Measurements from ENCODE around the gene LEF1. TPM values are rescaled to one million over a fixed set of nuclear protein-coding genes. Genes with fewer than 3 reads are reported as not detected.
A peak's percentile ranks its signal among the peaks of the same experiment; 100 is the strongest.
"Not testable (repeated sequence)": the region's sequence is repeated elsewhere in the genome, so short reads cannot be mapped to it uniquely, and the experiment has no call there.

LEF1 gene
- total RNA-seq, 8 experiments from 2014 or later = 0.43 to 43.6 (median 1.5) TPM

- H3K4me3 ChIP-seq = no peak overlapping the region
- WGBS, 10 experiments = 28 to 100% (median 74%) methylated on average over 1 to 5 of the region's 5 CpGs; no CpG with 5 or more reads in 2 of the 10 experiments
- H3K4me1 ChIP-seq (replicated peaks in 1 of 2) = no peaks in the 10 kb centered on the region
- ATAC-seq (replicated peaks in 6 of 8) = peak in 3 of 8 experiments; percentile 33 to 49 (median 46)
- H3K27ac ChIP-seq = no peak overlapping the region
- in situ Hi-C loops (cut with MboI; ENCODE audit: low pct_unique_long_range_greater_than_20kb in 2 of 9, low sequenced_read_pairs in 9 of 9, unreplicated experiment in 9 of 9) = loop anchor here in 3 of 9 experiments (10.0 to 25.0 kb wide), 4 partner anchors 104 to 526 kb away; partner anchors contain the start of gene LEF1 (in 1 of the 3)
Observed at GRCh38 chr4:108060686-108061321, 107.9 kb downstream of the LEF1 start.

GRCh38 chr4:108060164-108060563, 108.6 kb downstream of the LEF1 start:
- Histone ChIP-seq H3K4me3 (no peak overlapping the region), H3K4me1 (replicated peaks in 1 of 2) (no peaks in the 10 kb centered on the region), H3K27ac (no peak overlapping the region)
- ATAC-seq (replicated peaks in 6 of 8) = peak in 6 of 8 experiments; percentile 30 to 86 (median 70)
- in situ Hi-C loops (cut with MboI; ENCODE audit: low pct_unique_long_range_greater_than_20kb in 2 of 9, low sequenced_read_pairs in 9 of 9, unreplicated experiment in 9 of 9) = loop anchor here in 3 of 9 experiments (10.0 to 25.0 kb wide), 4 partner anchors 105 to 527 kb away; partner anchors contain the start of gene LEF1 (in 1 of the 3)
- 0 to 100% (median 63%) methylated on average over 1 to 5 of the region's 5 CpGs; no CpG with 5 or more reads in 1 of the 10 experiments for WGBS, 10 experiments

- WGBS, 10 experiments = 14 to 100% (median 76%) methylated on average over 1 to 10 of the region's 11 CpGs; no CpG with 5 or more reads in 2 of the 10 experiments
- in situ Hi-C loops (cut with MboI; ENCODE audit: low pct_unique_long_range_greater_than_20kb in 2 of 9, low sequenced_read_pairs in 9 of 9, unreplicated experiment in 9 of 9) = loop anchor here in 3 of 9 experiments (25.0 kb wide), 3 partner anchors 428 to 528 kb away; no protein-coding TSS in a partner anchor
- Histone ChIP-seq H3K4me3 (no peak overlapping the region), H3K4me1 (replicated peaks in 1 of 2) (peaks cover 0 to 3% of the 10 kb centered on the region in 2 donors), H3K27ac (no peak overlapping the region)
- peak in 7 of 8 experiments; percentile 47 to 96 (median 80) for ATAC-seq (replicated peaks in 6 of 8)
Observed at GRCh38 chr4:108058685-108059440, 109.9 kb downstream of the LEF1 start.

- H3K27ac ChIP-seq = no peak overlapping the region
- no peak for ATAC-seq (replicated peaks in 6 of 8)
- H3K4me1 ChIP-seq (replicated peaks in 1 of 2) = peaks cover 0 to 3% of the 10 kb centered on the region in 2 donors
- 60 to 100% (median 79%) methylated on average over 1 to 5 of the region's 6 CpGs; no CpG with 5 or more reads in 2 of the 10 experiments for WGBS, 10 experiments
- in situ Hi-C loops (cut with MboI; ENCODE audit: low pct_unique_long_range_greater_than_20kb in 2 of 9, low sequenced_read_pairs in 9 of 9, unreplicated experiment in 9 of 9) = loop anchor here in 3 of 9 experiments (25.0 kb wide), 3 partner anchors 431 to 531 kb away; no protein-coding TSS in a partner anchor
- no peak overlapping the region for H3K4me3 ChIP-seq
Observed at GRCh38 chr4:108056418-108056817, 112.3 kb downstream of the LEF1 start.

DNA sequence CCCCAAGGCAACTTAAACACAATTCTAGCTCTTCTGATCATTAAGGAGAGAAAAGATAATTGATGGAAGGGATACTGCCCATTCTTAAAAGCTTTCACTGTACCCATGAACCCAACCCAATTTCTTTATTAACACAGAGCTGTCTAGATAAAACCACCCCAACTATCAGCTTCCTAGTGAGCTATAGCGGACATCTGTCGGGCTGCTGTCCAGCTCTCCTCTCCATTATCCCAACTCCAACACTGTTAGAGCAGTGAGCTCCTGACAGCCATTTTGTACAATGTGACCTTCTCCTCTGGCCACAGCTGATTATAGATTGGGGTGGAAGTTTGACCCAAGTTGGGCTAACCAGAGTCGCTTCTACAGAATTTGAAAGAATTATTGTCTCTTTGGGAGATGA, 112.9 kb downstream of the LEF1 start:
- ATAC-seq (replicated peaks in 6 of 8) = no peak
- H3K4me1 ChIP-seq (replicated peaks in 1 of 2) = peaks cover 0 to 3% of the 10 kb centered on the region in 2 donors
- WGBS, 10 experiments = 87 to 100% (median 93%) methylated on average over 1 to 3 of the region's 3 CpGs; no CpG with 5 or more reads in 5 of the 10 experiments
- no peak overlapping the region for H3K4me3 ChIP-seq
- no peak overlapping the region for H3K27ac ChIP-seq
- in situ Hi-C loops (cut with MboI; ENCODE audit: low pct_unique_long_range_greater_than_20kb in 2 of 9, low sequenced_read_pairs in 9 of 9, unreplicated experiment in 9 of 9) = loop anchor here in 3 of 9 experiments (25.0 kb wide), 3 partner anchors 432 to 532 kb away; no protein-coding TSS in a partner anchor

DNA sequence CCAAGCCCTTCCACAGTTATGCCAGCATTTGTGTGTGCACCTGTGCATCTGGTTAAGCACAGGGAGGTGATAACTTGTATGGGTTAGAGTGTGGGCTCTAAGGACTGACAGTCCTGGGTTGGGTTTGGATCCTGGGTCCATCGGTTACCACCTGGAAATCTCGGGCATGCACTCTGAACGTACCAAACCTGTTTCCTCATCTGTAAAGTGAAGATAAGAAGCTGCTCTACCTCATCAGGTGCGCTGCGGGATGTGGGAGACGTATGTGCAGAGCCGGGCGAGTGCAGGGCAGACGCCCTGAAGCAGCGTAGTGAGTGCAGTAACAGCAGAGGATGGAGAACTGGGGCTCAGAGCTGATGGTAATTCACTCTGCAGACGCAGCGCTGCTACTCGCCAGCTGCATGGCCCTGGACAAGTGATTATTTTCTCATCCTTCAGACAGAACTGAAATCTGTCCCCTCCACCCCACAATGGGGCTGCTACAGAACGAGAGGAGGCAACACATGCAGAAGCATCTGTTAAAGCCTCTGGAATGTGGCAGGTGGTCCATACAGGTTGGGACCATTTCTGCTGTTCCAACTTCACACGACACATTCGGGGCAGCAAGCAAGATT, 114.6 kb downstream of the LEF1 start:
- peak in 4 of 8 experiments; percentile 28 to 74 (median 56) for ATAC-seq (replicated peaks in 6 of 8)
- 48 to 95% (median 85%) methylated on average over 1 to 11 of the region's 16 CpGs for WGBS, 10 experiments
- H3K4me3 ChIP-seq = no peak overlapping the region
- H3K27ac ChIP-seq = no peak overlapping the region
- in situ Hi-C loops (cut with MboI; ENCODE audit: low pct_unique_long_range_greater_than_20kb in 2 of 9, low sequenced_read_pairs in 9 of 9, unreplicated experiment in 9 of 9) = loop anchor here in 3 of 9 experiments (25.0 kb wide), 3 partner anchors 433 to 533 kb away; no protein-coding TSS in a partner anchor
- H3K4me1 ChIP-seq (replicated peaks in 1 of 2) = peaks cover 0 to 3% of the 10 kb centered on the region in 2 donors

DNA sequence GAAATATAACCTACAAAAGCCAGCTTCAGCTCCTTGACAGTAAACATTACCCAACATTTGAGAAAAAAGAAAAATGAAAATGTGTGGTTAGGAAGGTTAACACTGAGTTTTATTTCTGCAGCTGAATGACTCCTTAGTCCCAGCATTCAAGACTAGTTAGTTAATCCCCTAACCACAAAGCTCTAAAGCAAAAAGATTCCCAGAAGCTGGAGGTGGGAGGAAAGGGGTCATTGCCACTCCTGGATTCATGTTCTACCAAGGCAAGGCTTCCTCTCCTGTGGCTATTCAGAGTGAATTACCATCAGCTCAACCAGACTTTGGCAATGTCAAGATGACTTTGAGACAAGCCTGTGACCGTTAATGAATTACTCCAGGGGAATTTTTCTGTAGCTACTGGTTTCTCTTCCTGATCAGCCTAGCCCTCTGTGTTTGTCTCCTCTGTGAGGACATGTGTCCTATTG, 115.5 kb downstream of the LEF1 start:
- peaks cover 0 to 3% of the 10 kb centered on the region in 2 donors for H3K4me1 ChIP-seq (replicated peaks in 1 of 2)
- in situ Hi-C loops (cut with MboI; ENCODE audit: low pct_unique_long_range_greater_than_20kb in 2 of 9, low sequenced_read_pairs in 9 of 9, unreplicated experiment in 9 of 9) = loop anchor here in 3 of 9 experiments (25.0 kb wide), 3 partner anchors 434 to 534 kb away; no protein-coding TSS in a partner anchor
- no peak for ATAC-seq (replicated peaks in 6 of 8)

GRCh38 chr4:108052558-108053120, 116.1 kb downstream of the LEF1 start:
- H3K4me1 ChIP-seq (replicated peaks in 1 of 2) = peaks cover 0 to 3% of the 10 kb centered on the region in 2 donors
- in situ Hi-C loops (cut with MboI; ENCODE audit: low pct_unique_long_range_greater_than_20kb in 2 of 9, low sequenced_read_pairs in 9 of 9, unreplicated experiment in 9 of 9) = loop anchor here in 3 of 9 experiments (25.0 kb wide), 3 partner anchors 435 to 535 kb away; no protein-coding TSS in a partner anchor
- no peak overlapping the region for H3K4me3 ChIP-seq
- ATAC-seq (replicated peaks in 6 of 8) = no peak
- 83 to 100% (median 100%) methylated on average over 1 to 2 of the region's 2 CpGs; no CpG with 5 or more reads in 3 of the 10 experiments for WGBS, 10 experiments
- H3K27ac ChIP-seq = no peak overlapping the region

More for the DNA sequence above, 115.5 kb downstream of the LEF1 start:
- Histone ChIP-seq H3K4me3 (no peak overlapping the region), H3K27ac (no peak overlapping the region)
- WGBS, 10 experiments = 17 to 100% (median 100%) methylated on average over 1 of the region's 1 CpG; no CpG with 5 or more reads in 3 of the 10 experiments

GRCh38 chr4:108051343-108051742, 117.4 kb downstream of the LEF1 start:
- H3K27ac ChIP-seq = no peak overlapping the region
- ATAC-seq (replicated peaks in 6 of 8) = no peak
- no peak overlapping the region for H3K4me3 ChIP-seq
- H3K4me1 ChIP-seq (replicated peaks in 1 of 2) = peaks cover 0 to 3% of the 10 kb centered on the region in 2 donors
- WGBS, 10 experiments = 17 to 90% (median 83%) methylated on average over 1 to 4 of the region's 10 CpGs; no CpG with 5 or more reads in 7 of the 10 experiments
- in situ Hi-C loops (cut with MboI; ENCODE audit: low pct_unique_long_range_greater_than_20kb in 2 of 9, low sequenced_read_pairs in 9 of 9, unreplicated experiment in 9 of 9) = loop anchor here in 3 of 9 experiments (25.0 kb wide), 3 partner anchors 436 to 536 kb away; no protein-coding TSS in a partner anchor

DNA sequence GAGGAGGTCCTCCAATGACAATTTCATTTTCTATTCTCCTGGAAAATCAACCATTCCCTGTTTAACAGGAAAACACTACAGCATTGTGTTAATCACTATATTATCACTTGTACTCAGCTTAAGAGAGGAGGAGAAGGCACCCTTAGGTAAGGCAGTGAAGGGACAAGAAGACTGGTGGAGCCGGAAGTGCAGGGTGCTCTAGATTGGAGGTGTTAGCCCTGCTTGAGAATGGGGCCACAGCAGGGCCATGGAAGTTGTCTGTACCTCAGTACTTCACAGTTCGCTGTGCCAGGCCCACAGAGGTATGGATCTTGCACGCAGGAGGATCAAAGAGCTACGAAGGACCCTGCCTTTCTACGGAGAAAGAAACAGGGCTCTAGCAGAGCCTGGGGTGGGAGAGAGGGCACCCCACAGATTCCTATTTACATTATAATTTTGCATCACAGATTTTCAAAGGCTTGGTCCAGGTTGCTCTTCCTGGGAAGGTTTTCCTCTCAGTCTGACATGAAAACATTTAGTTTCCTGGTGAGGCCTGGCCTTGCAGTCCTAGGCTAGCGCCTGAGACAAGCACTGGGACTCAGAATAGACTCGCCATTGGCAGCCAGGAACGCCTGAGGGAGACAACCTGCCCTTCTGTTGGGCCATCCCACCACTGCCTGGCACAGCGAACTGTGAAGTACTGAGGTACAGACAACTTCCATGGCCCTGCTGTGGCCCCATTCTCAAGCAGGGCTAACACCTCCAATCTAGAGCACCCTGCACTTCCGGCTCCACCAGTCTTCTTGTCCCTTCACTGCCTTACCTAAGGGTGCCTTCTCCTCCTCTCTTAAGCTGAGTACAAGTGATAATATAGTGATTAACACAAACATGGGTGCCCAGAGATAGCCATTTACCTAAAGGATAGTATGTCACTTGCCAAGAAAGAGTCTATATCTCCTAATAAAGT, 118.3 kb downstream of the LEF1 start:
- WGBS, 10 experiments = 59 to 100% (median 80%) methylated on average over 1 to 5 of the region's 10 CpGs; no CpG with 5 or more reads in 4 of the 10 experiments
- in situ Hi-C loops (cut with MboI; ENCODE audit: low pct_unique_long_range_greater_than_20kb in 2 of 9, low sequenced_read_pairs in 9 of 9, unreplicated experiment in 9 of 9) = loop anchor here in 3 of 9 experiments (25.0 kb wide), 3 partner anchors 437 to 537 kb away; no protein-coding TSS in a partner anchor
- H3K27ac ChIP-seq; H3K4me3 ChIP-seq; H3K4me1 ChIP-seq (replicated peaks in 1 of 2); ATAC-seq (replicated peaks in 6 of 8): not testable (repeated sequence)

GRCh38 chr4:108049406-108049805, 119.3 kb downstream of the LEF1 start:
- in situ Hi-C loops (cut with MboI; ENCODE audit: low pct_unique_long_range_greater_than_20kb in 2 of 9, low sequenced_read_pairs in 9 of 9, unreplicated experiment in 9 of 9) = no loop called here
- WGBS, 10 experiments = 67 to 100% (median 92%) methylated on average over 1 to 5 of the region's 5 CpGs; no CpG with 5 or more reads in 2 of the 10 experiments
- Histone ChIP-seq H3K27ac (no peak overlapping the region), H3K4me1 (replicated peaks in 1 of 2) (peaks cover 0 to 3% of the 10 kb centered on the region in 2 donors), H3K4me3 (no peak overlapping the region)
- ATAC-seq (replicated peaks in 6 of 8) = no peak

All from motor neuron (in vitro differentiated cells).